ENCODE results near the gene BOLA3.

Gene BOLA3

GRCh38 chr2:74119339-74119738, 28.4 kb downstream of the BOLA3 start:
- Histone ChIP-seq H3K27me3 (ENCODE audit: control insufficient read depth in 1 of 2, insufficient read depth in 2 of 2, low read length in 2 of 2) (no peaks in the 10 kb centered on the region), H3K27ac (ENCODE audit: low read depth, low read length) (no peak overlapping the region), H3K9me3 (ENCODE audit: low read length) (no peaks in the 10 kb centered on the region), H3K4me1 (ENCODE audit: insufficient read depth, low read length) (no peaks in the 10 kb centered on the region), H3K36me3 (ENCODE audit: insufficient read depth, low read length) (no peaks in the 10 kb centered on the region), H3K4me3 (ENCODE audit: low read depth in 1 of 2, low read length in 2 of 2) (no peak overlapping the region), H3K9ac (ENCODE audit: low read length) (no peak overlapping the region)

- no peaks in the 10 kb centered on the region for H3K9me3 ChIP-seq (ENCODE audit: low read length)
Measured at GRCh38 chr2:74111380-74111779, 36.3 kb downstream of the BOLA3 start.

GRCh38 chr2:74110537-74110936, 37.2 kb downstream of the BOLA3 start:
- H3K9me3 ChIP-seq (ENCODE audit: low read length), result no peaks in the 10 kb centered on the region
- no peaks in the 10 kb centered on the region for H3K27me3 ChIP-seq (ENCODE audit: control insufficient read depth in 1 of 2, insufficient read depth in 2 of 2, low read length in 2 of 2)
- no peak overlapping the region for H3K9ac ChIP-seq (ENCODE audit: low read length)
- no peak overlapping the region for H3K27ac ChIP-seq (ENCODE audit: low read depth, low read length)
- no peak overlapping the region for H3K4me3 ChIP-seq (ENCODE audit: low read depth in 1 of 2, low read length in 2 of 2)
- no peaks in the 10 kb centered on the region for H3K4me1 ChIP-seq (ENCODE audit: insufficient read depth, low read length)
- H3K36me3 ChIP-seq (ENCODE audit: insufficient read depth, low read length), result no peaks in the 10 kb centered on the region

More at GRCh38 chr2:74111380-74111779, 36.3 kb downstream of the BOLA3 start:
- H3K9ac ChIP-seq (ENCODE audit: low read length), result no peak overlapping the region
- H3K27ac ChIP-seq (ENCODE audit: low read depth, low read length), result no peak overlapping the region
- H3K27me3 ChIP-seq (ENCODE audit: control insufficient read depth in 1 of 2, insufficient read depth in 2 of 2, low read length in 2 of 2), result no peaks in the 10 kb centered on the region
- H3K4me1 ChIP-seq (ENCODE audit: insufficient read depth, low read length), result no peaks in the 10 kb centered on the region
- no peaks in the 10 kb centered on the region for H3K36me3 ChIP-seq (ENCODE audit: insufficient read depth, low read length)
- H3K4me3 ChIP-seq (ENCODE audit: low read depth in 1 of 2, low read length in 2 of 2), result no peak overlapping the region

GRCh38 chr2:74109551-74109950, 38.2 kb downstream of the BOLA3 start:
- H3K27ac ChIP-seq (ENCODE audit: low read depth, low read length), result no peak overlapping the region
- H3K9ac ChIP-seq (ENCODE audit: low read length), result no peak overlapping the region
- H3K9me3 ChIP-seq (ENCODE audit: low read length), result no peaks in the 10 kb centered on the region
- no peaks in the 10 kb centered on the region for H3K27me3 ChIP-seq (ENCODE audit: control insufficient read depth in 1 of 2, insufficient read depth in 2 of 2, low read length in 2 of 2)
- no peak overlapping the region for H3K4me3 ChIP-seq (ENCODE audit: low read depth in 1 of 2, low read length in 2 of 2)
- no peaks in the 10 kb centered on the region for H3K36me3 ChIP-seq (ENCODE audit: insufficient read depth, low read length)
- H3K4me1 ChIP-seq (ENCODE audit: insufficient read depth, low read length), result no peaks in the 10 kb centered on the region

- H3K4me3 ChIP-seq (ENCODE audit: low read depth in 1 of 2, low read length in 2 of 2), result no peak overlapping the region
- H3K4me1 ChIP-seq (ENCODE audit: insufficient read depth, low read length), result no peaks in the 10 kb centered on the region
- H3K27ac ChIP-seq (ENCODE audit: low read depth, low read length), result no peak overlapping the region
- H3K9ac ChIP-seq (ENCODE audit: low read length), result no peak overlapping the region
- H3K36me3 ChIP-seq (ENCODE audit: insufficient read depth, low read length), result no peaks in the 10 kb centered on the region
- no peaks in the 10 kb centered on the region for H3K9me3 ChIP-seq (ENCODE audit: low read length)
- H3K27me3 ChIP-seq (ENCODE audit: control insufficient read depth in 1 of 2, insufficient read depth in 2 of 2, low read length in 2 of 2), result no peaks in the 10 kb centered on the region
Measured at GRCh38 chr2:74107071-74107470, 40.6 kb downstream of the BOLA3 start.

- H3K9ac ChIP-seq (ENCODE audit: low read length), result no peak overlapping the region
- peaks cover 6% of the 10 kb centered on the region for H3K36me3 ChIP-seq (ENCODE audit: insufficient read depth, low read length)
- no peaks in the 10 kb centered on the region for H3K9me3 ChIP-seq (ENCODE audit: low read length)
- no peaks in the 10 kb centered on the region for H3K4me1 ChIP-seq (ENCODE audit: insufficient read depth, low read length)
- H3K4me3 ChIP-seq (ENCODE audit: low read depth in 1 of 2, low read length in 2 of 2), result no peak overlapping the region
- H3K27me3 ChIP-seq (ENCODE audit: control insufficient read depth in 1 of 2, insufficient read depth in 2 of 2, low read length in 2 of 2), result no peaks in the 10 kb centered on the region
- no peak overlapping the region for H3K27ac ChIP-seq (ENCODE audit: low read depth, low read length)
Measured at GRCh38 chr2:74105413-74105812, 42.3 kb downstream of the BOLA3 start.

GRCh38 chr2:74104839-74105238, 42.9 kb downstream of the BOLA3 start:
- no peak overlapping the region for H3K27ac ChIP-seq (ENCODE audit: low read depth, low read length)
- H3K27me3 ChIP-seq (ENCODE audit: control insufficient read depth in 1 of 2, insufficient read depth in 2 of 2, low read length in 2 of 2), result no peaks in the 10 kb centered on the region
- no peaks in the 10 kb centered on the region for H3K9me3 ChIP-seq (ENCODE audit: low read length)
- H3K4me3 ChIP-seq (ENCODE audit: low read depth in 1 of 2, low read length in 2 of 2), result no peak overlapping the region
- H3K36me3 ChIP-seq (ENCODE audit: insufficient read depth, low read length), result peaks cover 9% of the 10 kb centered on the region
- no peaks in the 10 kb centered on the region for H3K4me1 ChIP-seq (ENCODE audit: insufficient read depth, low read length)
- no peak overlapping the region for H3K9ac ChIP-seq (ENCODE audit: low read length)

GRCh38 chr2:74103763-74104162, 43.9 kb downstream of the BOLA3 start:
- Histone ChIP-seq H3K4me1 (ENCODE audit: insufficient read depth, low read length) (no peaks in the 10 kb centered on the region), H3K9ac (ENCODE audit: low read length) (no peak overlapping the region), H3K27me3 (ENCODE audit: control insufficient read depth in 1 of 2, insufficient read depth in 2 of 2, low read length in 2 of 2) (no peaks in the 10 kb centered on the region), H3K27ac (ENCODE audit: low read depth, low read length) (no peak overlapping the region), H3K36me3 (ENCODE audit: insufficient read depth, low read length) (peaks cover 9% of the 10 kb centered on the region), H3K9me3 (ENCODE audit: low read length) (no peaks in the 10 kb centered on the region), H3K4me3 (ENCODE audit: low read depth in 1 of 2, low read length in 2 of 2) (no peak overlapping the region)

GRCh38 chr2:74102516-74102915, 45.2 kb downstream of the BOLA3 start:
- H3K4me1 ChIP-seq (ENCODE audit: insufficient read depth, low read length), result no peaks in the 10 kb centered on the region
- H3K9me3 ChIP-seq (ENCODE audit: low read length), result no peaks in the 10 kb centered on the region
- H3K27ac ChIP-seq (ENCODE audit: low read depth, low read length), result no peak overlapping the region
- no peak overlapping the region for H3K9ac ChIP-seq (ENCODE audit: low read length)
- H3K36me3 ChIP-seq (ENCODE audit: insufficient read depth, low read length), result peaks cover 9% of the 10 kb centered on the region
- H3K27me3 ChIP-seq (ENCODE audit: control insufficient read depth in 1 of 2, insufficient read depth in 2 of 2, low read length in 2 of 2), result no peaks in the 10 kb centered on the region
- H3K4me3 ChIP-seq (ENCODE audit: low read depth in 1 of 2, low read length in 2 of 2), result no peak overlapping the region

GRCh38 chr2:74101574-74102300, 46.0 kb downstream of the BOLA3 start:
- Histone ChIP-seq H3K4me1 (ENCODE audit: insufficient read depth, low read length) (no peaks in the 10 kb centered on the region), H3K27ac (ENCODE audit: low read depth, low read length) (no peak overlapping the region), H3K9ac (ENCODE audit: low read length) (no peak overlapping the region), H3K9me3 (ENCODE audit: low read length) (no peaks in the 10 kb centered on the region), H3K36me3 (ENCODE audit: insufficient read depth, low read length) (peaks cover 9% of the 10 kb centered on the region), H3K4me3 (ENCODE audit: low read depth in 1 of 2, low read length in 2 of 2) (no peak overlapping the region), H3K27me3 (ENCODE audit: control insufficient read depth in 1 of 2, insufficient read depth in 2 of 2, low read length in 2 of 2) (no peaks in the 10 kb centered on the region)

GRCh38 chr2:74100254-74101216, 47.2 kb downstream of the BOLA3 start:
- peaks cover 9% of the 10 kb centered on the region for H3K36me3 ChIP-seq (ENCODE audit: insufficient read depth, low read length)
- no peaks in the 10 kb centered on the region for H3K9me3 ChIP-seq (ENCODE audit: low read length)
- no peak overlapping the region for H3K27ac ChIP-seq (ENCODE audit: low read depth, low read length)

More at GRCh38 chr2:74100254-74101216, 47.2 kb downstream of the BOLA3 start:
- no peaks in the 10 kb centered on the region for H3K4me1 ChIP-seq (ENCODE audit: insufficient read depth, low read length)
- no peak overlapping the region for H3K4me3 ChIP-seq (ENCODE audit: low read depth in 1 of 2, low read length in 2 of 2)
- H3K9ac ChIP-seq (ENCODE audit: low read length), result no peak overlapping the region
- no peaks in the 10 kb centered on the region for H3K27me3 ChIP-seq (ENCODE audit: control insufficient read depth in 1 of 2, insufficient read depth in 2 of 2, low read length in 2 of 2)
